T-helper 1 cell treated with Interleukin-12 subunit alpha and Interleukin-12 subunit beta and Interleukin-4 antibody, amounts not matched to agents 30 μg/mL and 1 μg/mL, for 36 hours (primary cell): ENCODE results near the gene SLC1A1.

ENCODE experiments used
- H3K27ac Mint-ChIP-seq: one replicate; pipeline ENCODE4 v1.8.0; 2021; ENCODE audit warnings: mild to moderate bottlenecking, mixed read lengths
- H3K27me3 Mint-ChIP-seq: one replicate; pipeline ENCODE4 v1.8.0; 2021; ENCODE audit warnings: low read depth, mixed read lengths
- H3K36me3 Mint-ChIP-seq: one replicate; pipeline ENCODE4 v1.8.0; 2021; ENCODE audit warnings: low read depth, mixed read lengths
- H3K4me1 Mint-ChIP-seq: one replicate; pipeline ENCODE4 v1.8.0; 2021; ENCODE audit warnings: low read depth, mixed read lengths
- H3K4me3 Mint-ChIP-seq: one replicate; pipeline ENCODE4 v1.8.0; 2021; ENCODE audit warnings: mild to moderate bottlenecking, moderate library complexity, mixed read lengths
- H3K9me3 Mint-ChIP-seq: one replicate; pipeline ENCODE4 v1.8.0; 2021; ENCODE audit warnings: mixed read lengths

Gene SLC1A1

GRCh38 chr9:4618700-4619099 lies 128.4 kb downstream of the SLC1A1 start:
- H3K27ac Mint-ChIP-seq, result no peak overlapping the region
- H3K36me3 Mint-ChIP-seq, result peaks cover 5% of the 10 kb centered on the region
- peaks cover 9% of the 10 kb centered on the region for H3K9me3 Mint-ChIP-seq
- H3K4me3 Mint-ChIP-seq, result no peak overlapping the region
- peaks cover 4% of the 10 kb centered on the region for H3K27me3 Mint-ChIP-seq
- H3K4me1 Mint-ChIP-seq, result peaks cover 23% of the 10 kb centered on the region

DNA sequence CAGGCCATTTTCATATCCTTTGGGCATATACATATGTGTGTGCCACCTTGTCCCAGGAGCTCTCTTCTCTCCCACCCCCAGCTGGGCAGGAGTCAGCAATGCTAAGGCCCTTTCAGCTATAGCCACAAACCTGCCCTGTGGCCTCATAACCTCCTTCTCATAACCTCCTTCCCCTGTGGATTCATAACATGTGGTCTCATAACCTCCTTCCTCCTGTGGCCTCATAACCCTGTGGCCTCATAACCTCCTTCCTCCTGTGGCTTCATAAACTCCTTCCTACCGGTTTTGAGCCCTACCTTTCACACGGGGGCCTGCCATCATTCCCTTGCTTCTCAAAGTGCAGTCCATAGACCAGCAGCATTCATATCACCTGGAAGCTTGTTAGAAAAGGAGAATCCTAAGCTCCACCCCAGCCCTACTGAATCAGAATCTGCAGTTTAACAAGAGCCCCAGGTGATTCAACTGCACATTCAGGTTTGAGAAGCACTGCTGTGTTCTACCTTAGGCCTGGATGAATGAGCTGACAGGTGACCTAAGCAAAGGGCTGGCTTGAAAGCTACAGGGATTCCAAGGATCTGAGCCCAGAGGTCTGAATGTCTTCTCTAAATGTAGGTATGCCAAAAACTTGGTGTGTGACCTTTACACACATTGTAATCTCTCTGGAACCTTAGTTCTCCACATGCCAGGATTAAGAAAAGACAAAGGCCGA lies 129.9 kb downstream of the SLC1A1 start:
- Mint-ChIP-seq H3K9me3 (peaks cover 9% of the 10 kb centered on the region), H3K4me3 (no peak overlapping the region), H3K4me1 (peaks cover 20% of the 10 kb centered on the region), H3K27ac (peak overlapping the region; percentile 28), H3K36me3 (peaks cover 5% of the 10 kb centered on the region), H3K27me3 (peaks cover 4% of the 10 kb centered on the region)

- Mint-ChIP-seq H3K4me3 (no peak overlapping the region), H3K9me3 (peaks cover 9% of the 10 kb centered on the region), H3K27me3 (peaks cover 5% of the 10 kb centered on the region), H3K27ac (no peak overlapping the region), H3K36me3 (peaks cover 5% of the 10 kb centered on the region), H3K4me1 (peaks cover 16% of the 10 kb centered on the region)
Observed at GRCh38 chr9:4620881-4621555, 130.8 kb downstream of the SLC1A1 start.

DNA sequence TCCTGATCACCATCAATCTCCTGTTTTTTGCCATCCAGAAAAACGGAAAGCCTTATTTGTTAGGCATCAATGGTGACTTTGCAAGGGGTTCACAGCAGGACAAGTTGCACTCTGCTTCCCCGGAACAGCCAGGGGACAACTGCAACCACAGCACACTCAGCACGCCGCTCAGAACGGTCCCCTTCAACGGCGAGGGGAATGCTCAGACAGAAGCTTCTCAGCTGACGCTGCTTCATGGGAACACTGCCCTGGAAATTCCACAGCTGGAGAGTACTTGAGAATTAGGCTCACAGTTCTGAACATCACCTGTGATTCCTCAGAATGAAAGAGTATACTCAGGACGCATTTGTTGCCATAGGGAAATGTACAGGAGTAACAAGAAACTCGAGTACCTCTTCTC lies 131.7 kb downstream of the SLC1A1 start:
- no peak overlapping the region for H3K4me3 Mint-ChIP-seq
- H3K27ac Mint-ChIP-seq, result no peak overlapping the region
- H3K36me3 Mint-ChIP-seq, result peaks cover 5% of the 10 kb centered on the region
- H3K4me1 Mint-ChIP-seq, result peaks cover 16% of the 10 kb centered on the region
- H3K27me3 Mint-ChIP-seq, result peaks cover 8% of the 10 kb centered on the region
- peaks cover 9% of the 10 kb centered on the region for H3K9me3 Mint-ChIP-seq

GRCh38 chr9:4630836-4631235 lies 140.6 kb downstream of the SLC1A1 start:
- H3K27me3 Mint-ChIP-seq, result peaks cover 4% of the 10 kb centered on the region
- no peaks in the 10 kb centered on the region for H3K36me3 Mint-ChIP-seq
- H3K4me1 Mint-ChIP-seq, result peaks cover 2% of the 10 kb centered on the region
- no peaks in the 10 kb centered on the region for H3K9me3 Mint-ChIP-seq
- H3K27ac Mint-ChIP-seq, result no peak overlapping the region
- no peak overlapping the region for H3K4me3 Mint-ChIP-seq
